Measurements from ENCODE around the gene TAGLN.

The TAGLN gene

GRCh38 chr11:117217141-117218084, 18.2 kb downstream of the TAGLN start:
- FAIRE-seq = no peak

GRCh38 chr11:117218133-117218915, 19.2 kb downstream of the TAGLN start:
- FAIRE-seq = no peak

GRCh38 chr11:117219001-117219400, 19.8 kb downstream of the TAGLN start:
- no peak for FAIRE-seq

DNA sequence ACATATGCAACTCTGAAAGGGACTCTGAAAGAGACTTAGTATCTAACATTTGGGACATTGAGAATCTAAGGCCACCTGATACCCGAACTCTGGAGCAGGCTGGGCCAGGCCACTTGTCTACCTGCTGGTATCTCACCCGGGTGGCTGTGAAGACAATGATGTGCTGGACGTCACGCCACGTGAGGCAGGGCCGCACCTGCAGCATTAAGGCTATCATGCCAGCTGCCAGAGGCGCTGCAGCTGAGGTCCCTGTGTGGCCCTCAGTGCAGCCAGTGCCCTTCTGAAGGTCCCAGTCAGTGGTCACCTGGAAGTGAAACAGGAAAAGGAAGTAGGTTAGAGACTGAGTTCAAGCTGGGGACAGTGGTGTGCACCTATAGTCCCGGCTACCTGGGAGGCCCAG, 20.3 kb downstream of the TAGLN start:
- FAIRE-seq = no peak

DNA sequence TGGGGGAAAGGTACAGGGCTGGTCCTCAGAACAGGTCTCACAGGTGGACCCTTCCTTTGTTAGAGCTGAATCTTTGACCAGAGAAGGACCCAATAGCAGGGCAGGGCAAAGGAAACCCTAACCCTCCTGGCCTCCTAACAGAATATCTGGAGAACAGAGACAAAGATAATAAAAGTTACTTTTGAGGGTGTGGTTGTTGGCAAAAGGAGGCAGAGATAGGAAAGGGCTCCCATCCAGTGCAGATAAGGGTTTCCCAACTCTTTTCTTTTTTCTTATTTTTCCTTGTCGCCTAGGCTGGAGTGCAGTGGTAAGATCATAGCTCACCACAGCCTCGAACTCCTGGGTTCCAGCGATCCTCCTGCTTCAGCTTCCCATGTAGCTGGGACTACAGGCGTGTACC, 20.8 kb downstream of the TAGLN start:
- no peak for FAIRE-seq

- FAIRE-seq = no peak
Measured at GRCh38 chr11:117220568-117220967, 21.4 kb downstream of the TAGLN start.

- FAIRE-seq = no peak
Measured at GRCh38 chr11:117220999-117221774, 22.0 kb downstream of the TAGLN start.

DNA sequence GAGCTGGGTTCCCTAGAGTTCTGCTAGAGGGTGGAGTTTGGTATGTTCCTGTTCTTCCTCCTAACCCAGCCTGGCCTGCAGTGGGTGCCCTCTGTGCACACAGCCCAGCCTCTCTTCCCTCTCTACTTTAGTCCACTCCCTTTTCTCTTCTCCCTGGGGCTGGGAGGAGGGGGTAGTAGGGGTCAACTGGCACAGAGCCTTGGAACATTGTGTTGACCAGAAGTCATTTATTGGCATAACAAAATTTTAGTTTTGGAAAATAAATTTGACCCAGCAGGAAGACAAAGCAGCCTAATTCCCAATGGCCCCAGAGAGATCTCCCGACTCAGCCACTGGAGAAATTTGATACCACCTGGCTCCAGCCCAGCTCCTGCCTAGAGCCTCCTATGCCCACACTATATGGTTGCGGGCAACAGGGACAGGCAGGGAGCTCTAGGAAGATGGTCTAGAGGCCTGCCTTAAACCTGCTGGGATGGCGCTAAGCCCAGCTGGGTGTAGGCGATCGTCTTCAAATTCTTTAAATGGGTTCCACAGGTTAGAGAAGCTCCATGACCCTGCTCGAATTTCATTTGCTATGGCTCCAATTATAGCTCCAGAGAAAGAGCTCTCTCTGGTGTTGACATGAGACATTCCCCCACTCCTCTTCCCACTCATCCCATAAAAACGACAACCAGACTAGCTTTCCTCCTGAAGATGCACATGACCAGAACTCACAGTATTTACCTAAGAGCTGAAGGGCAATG, 22.8 kb downstream of the TAGLN start:
- FAIRE-seq = no peak

GRCh38 chr11:117222991-117223740, 24.0 kb downstream of the TAGLN start:
- no peak for FAIRE-seq

DNA sequence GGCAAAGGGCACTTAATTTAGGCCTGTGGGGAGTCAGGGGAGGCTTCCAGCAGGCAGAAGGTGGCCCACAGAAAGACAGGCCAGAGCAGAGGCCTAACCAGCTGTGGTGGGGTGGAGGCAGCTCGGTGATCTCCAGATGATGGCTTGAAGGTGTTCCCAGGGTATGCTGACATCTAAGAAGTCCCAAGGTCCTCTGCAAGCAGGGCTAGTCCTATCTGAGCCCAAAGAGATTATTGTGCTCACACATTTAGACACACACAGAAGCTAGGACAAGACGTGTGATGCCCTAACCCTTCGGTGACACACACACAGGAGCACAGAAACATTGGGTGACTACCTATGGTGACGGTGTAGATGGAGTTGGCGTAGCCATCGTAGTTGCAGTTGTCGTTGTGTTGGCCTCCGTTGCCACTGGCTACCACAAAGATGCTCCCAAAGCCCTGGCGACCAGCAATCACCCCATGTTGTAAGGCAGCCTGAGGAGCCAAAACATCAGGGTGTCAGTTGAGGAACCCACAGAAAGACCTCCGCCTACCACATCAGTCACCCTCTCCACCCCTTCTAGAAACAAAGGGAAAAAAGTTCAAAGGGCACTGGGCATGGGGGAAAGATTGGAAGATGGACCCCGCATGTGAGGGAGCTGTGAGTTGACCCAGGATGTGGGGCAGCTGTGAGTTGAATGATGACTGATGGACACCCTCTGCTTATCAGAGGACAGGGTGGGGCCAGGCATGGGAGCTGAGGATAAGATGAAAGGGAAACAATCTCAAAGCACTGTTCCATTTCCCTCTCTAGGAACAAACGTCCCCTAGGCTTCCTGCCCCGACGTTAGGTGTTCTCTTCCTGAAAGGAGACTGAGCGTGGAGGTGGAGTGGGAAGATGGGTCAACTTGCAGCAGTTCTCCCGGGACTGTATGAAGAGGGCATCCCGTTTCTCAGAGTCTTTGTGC, 24.8 kb downstream of the TAGLN start:
- FAIRE-seq = no peak

DNA sequence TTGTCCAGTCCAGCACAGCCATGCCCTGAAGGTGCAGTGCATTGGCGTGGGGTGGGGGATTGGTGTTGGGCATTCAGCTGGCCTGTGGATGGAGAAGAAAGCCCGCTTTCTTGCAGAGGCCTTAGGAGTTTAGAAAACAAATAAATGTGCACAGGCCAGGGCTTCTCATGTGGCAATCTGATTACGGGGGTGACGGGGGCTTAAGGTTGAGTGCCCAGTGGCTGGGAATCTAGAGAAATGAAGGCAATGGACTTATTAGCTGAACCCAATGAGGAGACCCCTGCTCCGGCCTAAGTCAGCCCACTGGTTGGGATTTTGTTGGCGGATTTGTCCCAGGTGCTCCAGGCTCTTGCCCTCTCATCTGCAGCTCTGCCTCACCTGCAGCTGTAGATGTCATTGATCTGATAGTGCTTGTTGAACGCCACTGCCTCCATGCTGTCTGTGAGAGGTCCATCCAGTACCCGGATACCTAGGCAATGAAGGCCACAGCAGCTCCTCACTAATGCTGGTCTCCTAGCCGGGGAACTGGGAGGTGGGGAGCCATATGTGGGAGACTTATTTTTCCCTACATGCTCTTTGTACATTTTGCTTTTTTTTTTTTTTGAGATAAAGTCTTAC, 26.5 kb downstream of the TAGLN start:
- no peak for FAIRE-seq

DNA sequence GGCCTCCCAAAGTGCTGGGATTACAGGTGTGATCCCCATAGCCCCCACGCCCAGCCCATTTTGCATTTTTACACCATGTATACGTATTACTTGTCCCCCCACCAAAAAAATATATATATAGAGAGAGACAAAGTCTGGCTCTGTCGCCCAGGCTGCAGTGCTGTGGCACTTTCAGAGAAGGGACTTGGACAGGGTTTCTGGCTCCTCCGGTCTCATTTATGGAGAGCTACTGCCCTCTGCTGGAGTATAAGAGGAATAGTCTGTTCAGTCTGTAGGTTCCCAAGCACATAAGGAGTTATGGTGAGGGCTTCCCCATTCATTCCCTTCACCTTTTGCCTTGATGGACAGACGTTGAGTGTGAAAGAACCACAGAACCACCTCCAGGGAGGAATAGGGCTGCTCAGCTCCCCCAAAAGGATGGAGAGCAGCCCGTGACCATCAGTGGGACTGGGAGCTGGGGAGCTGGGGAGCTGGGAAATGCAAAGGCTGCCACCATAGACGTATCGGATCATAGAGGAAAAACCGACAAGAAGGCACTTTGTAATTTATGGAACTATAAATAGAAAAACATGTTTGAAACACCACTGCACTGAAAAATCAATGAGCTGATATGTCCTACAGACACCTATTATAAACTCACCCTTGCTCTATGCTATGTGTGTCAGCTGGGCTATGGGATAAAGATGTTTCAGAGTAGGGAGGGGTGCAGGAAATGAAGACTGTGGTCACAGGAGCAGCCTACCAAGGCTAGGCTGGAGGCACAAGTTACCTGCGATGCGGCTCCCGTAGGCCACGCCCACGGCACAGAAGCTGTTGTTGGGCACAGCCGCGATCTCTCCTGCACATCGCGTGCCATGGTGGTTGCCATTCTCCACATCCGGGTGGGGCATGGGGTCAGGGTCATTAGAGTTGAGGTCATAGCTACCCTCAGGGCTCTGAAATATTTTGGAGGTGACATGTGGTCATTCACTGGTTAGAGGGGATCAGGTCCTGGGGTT, 27.5 kb downstream of the TAGLN start:
- no peak for FAIRE-seq

DNA sequence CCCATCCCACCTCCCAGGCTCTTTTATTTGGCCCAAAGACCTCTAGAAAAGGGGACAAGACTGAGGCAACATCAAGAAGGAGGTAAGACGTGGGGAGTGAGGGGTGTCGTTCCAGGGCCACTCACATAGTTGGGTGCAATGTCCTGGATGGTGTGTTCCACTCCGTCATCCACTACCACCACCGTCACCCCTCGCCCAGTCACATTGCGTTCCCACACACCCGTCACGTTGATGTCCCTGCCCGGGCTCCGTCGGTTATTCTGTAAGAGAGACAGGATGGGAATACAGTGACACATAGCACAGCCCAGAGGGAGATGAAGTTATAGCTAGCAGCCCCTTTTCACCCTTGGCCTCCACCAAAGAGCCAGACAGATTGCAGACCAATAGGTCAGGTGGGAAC, 28.9 kb downstream of the TAGLN start:
- FAIRE-seq = no peak

DNA sequence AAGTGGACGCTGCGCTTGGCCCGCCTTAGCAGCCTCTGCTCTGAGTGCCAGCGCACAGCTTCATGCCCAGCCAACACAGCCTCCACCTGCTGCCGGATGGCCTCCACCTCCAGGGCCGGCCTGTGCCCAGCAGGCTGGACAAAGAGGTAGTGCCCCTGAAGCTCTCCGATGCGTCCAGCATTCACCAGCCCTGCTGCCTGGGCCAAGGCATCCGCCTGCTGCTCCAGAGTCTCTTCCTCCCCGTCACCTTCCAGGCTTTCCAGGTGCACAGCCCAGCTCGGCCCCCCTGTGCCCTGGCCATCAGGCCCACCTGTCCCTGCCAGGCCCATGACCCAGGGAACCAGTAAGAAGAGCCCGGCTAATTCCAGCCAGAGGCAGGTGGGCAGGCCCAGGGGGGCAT, 30.2 kb downstream of the TAGLN start:
- FAIRE-seq = no peak

GRCh38 chr11:117229931-117230285, 30.7 kb downstream of the TAGLN start:
- FAIRE-seq = no peak

DNA sequence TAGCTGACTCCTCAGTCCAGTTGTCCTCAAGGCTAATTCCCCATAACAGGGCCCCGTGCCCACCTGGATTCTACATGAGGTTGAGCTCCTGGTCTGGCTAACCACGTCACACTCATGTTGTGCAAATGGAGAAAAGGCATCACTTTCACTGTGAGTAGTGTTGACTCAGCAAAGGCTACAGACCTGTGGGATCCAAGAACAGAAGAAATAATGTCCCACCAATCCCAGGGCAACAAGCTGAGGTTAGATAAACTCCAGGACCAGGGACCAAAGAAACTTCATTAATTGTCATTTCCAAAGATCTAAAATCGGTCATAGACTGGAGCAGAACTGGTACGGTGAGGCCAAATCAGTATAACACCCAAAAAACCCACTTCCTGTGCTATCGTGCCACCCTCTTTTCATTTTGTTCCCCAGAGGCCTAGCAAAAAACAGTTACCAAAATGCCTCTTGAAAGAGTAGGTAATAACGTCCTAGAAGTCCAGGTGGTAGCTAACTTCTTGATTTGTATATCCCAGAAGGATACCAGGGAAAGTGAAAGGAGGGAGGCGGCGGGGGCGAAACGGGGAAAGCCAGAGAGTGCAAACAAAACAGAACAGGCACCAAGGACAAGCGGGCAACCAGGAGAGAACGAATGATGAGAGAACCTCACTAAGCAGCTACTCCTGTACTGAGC, 31.3 kb downstream of the TAGLN start:
- FAIRE-seq = no peak

- FAIRE-seq = no peak
Measured at GRCh38 chr11:117230999-117231841, 32.0 kb downstream of the TAGLN start.
